ENCODE data around the gene PLA2G4D. TPM values are rescaled to one million over a fixed set of nuclear protein-coding genes. Genes with fewer than 3 reads are reported as not detected.

PLA2G4D gene, protein sequence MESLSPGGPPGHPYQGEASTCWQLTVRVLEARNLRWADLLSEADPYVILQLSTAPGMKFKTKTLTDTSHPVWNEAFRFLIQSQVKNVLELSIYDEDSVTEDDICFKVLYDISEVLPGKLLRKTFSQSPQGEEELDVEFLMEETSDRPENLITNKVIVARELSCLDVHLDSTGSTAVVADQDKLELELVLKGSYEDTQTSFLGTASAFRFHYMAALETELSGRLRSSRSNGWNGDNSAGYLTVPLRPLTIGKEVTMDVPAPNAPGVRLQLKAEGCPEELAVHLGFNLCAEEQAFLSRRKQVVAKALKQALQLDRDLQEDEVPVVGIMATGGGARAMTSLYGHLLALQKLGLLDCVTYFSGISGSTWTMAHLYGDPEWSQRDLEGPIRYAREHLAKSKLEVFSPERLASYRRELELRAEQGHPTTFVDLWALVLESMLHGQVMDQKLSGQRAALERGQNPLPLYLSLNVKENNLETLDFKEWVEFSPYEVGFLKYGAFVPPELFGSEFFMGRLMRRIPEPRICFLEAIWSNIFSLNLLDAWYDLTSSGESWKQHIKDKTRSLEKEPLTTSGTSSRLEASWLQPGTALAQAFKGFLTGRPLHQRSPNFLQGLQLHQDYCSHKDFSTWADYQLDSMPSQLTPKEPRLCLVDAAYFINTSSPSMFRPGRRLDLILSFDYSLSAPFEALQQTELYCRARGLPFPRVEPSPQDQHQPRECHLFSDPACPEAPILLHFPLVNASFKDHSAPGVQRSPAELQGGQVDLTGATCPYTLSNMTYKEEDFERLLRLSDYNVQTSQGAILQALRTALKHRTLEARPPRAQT
- total RNA-seq (2021; ENCODE audit: unreplicated experiment) = 0.34 TPM
- 0.02 and 0.08 TPM in 2 replicates for polyA plus RNA-seq (2012)
- percentile 6 among the genes with signal in this experiment for Bru-seq, nascent RNA
- BruChase-seq, experiment 1, labeled RNA remaining after a 6-hour chase = percentile 4 among the genes with signal in this experiment
- percentile 14 among the genes with signal in this experiment for BruChase-seq, experiment 2, labeled RNA remaining after a 2-hour chase
- long read RNA-seq, partial matches to known transcripts = 0 of 1 reads
- long read RNA-seq, other reads (novel, unspliced or antisense) = 1 of 1 reads

DNA sequence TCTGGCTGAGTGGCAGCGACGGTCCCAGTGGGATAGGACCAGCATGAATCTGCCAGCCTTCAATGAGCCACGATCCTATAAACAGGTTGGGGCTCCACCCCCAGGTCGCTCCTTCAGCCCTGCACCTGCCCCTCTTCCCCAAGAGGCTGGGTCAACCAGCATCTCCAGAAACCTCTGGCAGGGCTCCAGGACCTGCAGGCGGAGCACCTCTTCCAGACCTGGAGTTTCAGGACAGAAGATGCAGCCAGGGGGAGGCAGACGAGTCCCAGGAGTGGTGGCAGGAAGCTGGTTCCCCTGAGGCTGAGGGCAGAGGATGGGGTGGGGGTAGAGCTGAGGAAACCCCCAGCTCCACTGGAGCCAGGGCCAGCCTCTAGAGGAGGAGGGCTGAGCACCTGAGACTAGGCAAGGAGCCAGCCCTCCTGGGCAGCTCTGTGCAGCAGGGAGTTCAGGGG lies at the start of gene PLA2G4D:
TSS of gene PLA2G4D (minus strand) at position 51 of the 452 bp plus-strand sequence. CDS start 103 bp downstream, outside the sequence.
- ChIA-PET POLR2A (no interaction called here), CTCF (interaction anchor here (1.7 to 2.9 kb wide), 2 partner anchors 10 to 43 kb away, joined by 4 to 14 read pairs; no protein-coding TSS in a partner anchor), RAD21 (ENCODE audit: low non-redundant PET in 1 of 2, low total read pairs in 2 of 2, uncharacterized antibody in 2 of 2, unreplicated experiment in 2 of 2) (no interaction called here)
- Histone ChIP-seq H3K36me3 (ENCODE audit: control insufficient read depth in 1 of 2, insufficient read depth in 2 of 2, low read length in 2 of 2) (no peaks in the 10 kb centered on the region), H3K4me3 (replicated peaks in 1 of 2; ENCODE audit: low read depth in 1 of 2, low read length in 2 of 2) (no peak within 1 kb of the TSS), H3K9me3 (ENCODE audit: control insufficient read depth in 1 of 2, insufficient read depth in 1 of 2, low read depth in 1 of 2, low read length in 2 of 2) (no peaks in the 10 kb centered on the region), H3K4me1 (ENCODE audit: control insufficient read depth in 1 of 2, insufficient read depth in 2 of 2, low read length in 2 of 2) (peaks cover 11 to 38% of the 10 kb centered on the region in 2 experiments), H2AFZ (ENCODE audit: low read depth, low read length, poor library complexity, severe bottlenecking) (peak within 1 kb of the TSS; percentile 66), H3K9me2 (ENCODE audit: insufficient read depth) (no peaks in the 10 kb centered on the region), H3K27ac (ENCODE audit: low read depth, low read length) (no peak within 1 kb of the TSS), H3K27me3 (ENCODE audit: insufficient read depth, low read length) (no peaks in the 10 kb centered on the region), H4K20me1 (ENCODE audit: insufficient read depth) (no peaks in the 10 kb centered on the region), H3K79me2 (ENCODE audit: insufficient read depth, low read length) (no peaks in the 10 kb centered on the region), H3K4me2 (ENCODE audit: low read length) (peak within 1 kb of the TSS; percentile 22), H3K9ac (ENCODE audit: low read length) (no peak within 1 kb of the TSS)
- no TSS peak for BruUV-seq (replicated peaks)
- no peak for DNase-seq (ENCODE audit: low read depth, low spot score)
- no peak for TF ChIP-seq ZFX (IDR thresholded peaks at IDR 0.05)
- TF ChIP-seq CBX3 (IDR thresholded peaks at IDR 0.05; ENCODE audit: low read depth) = no peak
- no peak for TF ChIP-seq SRF (IDR thresholded peaks at IDR 0.05; ENCODE audit: low read depth)
- TF ChIP-seq FOSL1 (IDR thresholded peaks at IDR 0.05; ENCODE audit: low read depth) = no peak
- TF ChIP-seq, protein P1, sequence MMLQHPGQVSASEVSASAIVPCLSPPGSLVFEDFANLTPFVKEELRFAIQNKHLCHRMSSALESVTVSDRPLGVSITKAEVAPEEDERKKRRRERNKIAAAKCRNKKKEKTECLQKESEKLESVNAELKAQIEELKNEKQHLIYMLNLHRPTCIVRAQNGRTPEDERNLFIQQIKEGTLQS (IDR thresholded peaks at IDR 0.05) = no peak
- TF ChIP-seq EZH2 (IDR thresholded peaks at IDR 0.05) = no peak
- TF ChIP-seq, protein P2, sequence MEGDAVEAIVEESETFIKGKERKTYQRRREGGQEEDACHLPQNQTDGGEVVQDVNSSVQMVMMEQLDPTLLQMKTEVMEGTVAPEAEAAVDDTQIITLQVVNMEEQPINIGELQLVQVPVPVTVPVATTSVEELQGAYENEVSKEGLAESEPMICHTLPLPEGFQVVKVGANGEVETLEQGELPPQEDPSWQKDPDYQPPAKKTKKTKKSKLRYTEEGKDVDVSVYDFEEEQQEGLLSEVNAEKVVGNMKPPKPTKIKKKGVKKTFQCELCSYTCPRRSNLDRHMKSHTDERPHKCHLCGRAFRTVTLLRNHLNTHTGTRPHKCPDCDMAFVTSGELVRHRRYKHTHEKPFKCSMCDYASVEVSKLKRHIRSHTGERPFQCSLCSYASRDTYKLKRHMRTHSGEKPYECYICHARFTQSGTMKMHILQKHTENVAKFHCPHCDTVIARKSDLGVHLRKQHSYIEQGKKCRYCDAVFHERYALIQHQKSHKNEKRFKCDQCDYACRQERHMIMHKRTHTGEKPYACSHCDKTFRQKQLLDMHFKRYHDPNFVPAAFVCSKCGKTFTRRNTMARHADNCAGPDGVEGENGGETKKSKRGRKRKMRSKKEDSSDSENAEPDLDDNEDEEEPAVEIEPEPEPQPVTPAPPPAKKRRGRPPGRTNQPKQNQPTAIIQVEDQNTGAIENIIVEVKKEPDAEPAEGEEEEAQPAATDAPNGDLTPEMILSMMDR (IDR thresholded peaks at IDR 0.05 in 2 of 3, conservative IDR thresholded peaks at IDR 0.05 in 1 of 3; ENCODE audit: borderline replicate concordance in 1 of 3, insufficient read depth in 1 of 3, low read depth in 2 of 3, low read length in 2 of 3) = peak in 2 of 3 experiments; percentile 25 to 45; a peak in 2 of 6 replicates
- ATAC-seq = peak; percentile 47
- intact Hi-C loops (cut with micrococcal nuclease) = no loop called here
